Naive B cell (primary cell): ENCODE data around the gene NCSTN. TPM values are rescaled to one million over a fixed set of nuclear protein-coding genes. Genes with fewer than 3 reads are reported as not detected.

Source experiments
- ATAC-seq, 2 donors: fragments of 150-1000 bp; cut with Tn5 transposase; 2 replicates each; pipeline ENCODE4 v1.10.0; 2021; ENCODE audit warnings: low read depth in 2 of 2, mild to moderate bottlenecking in 2 of 2, moderate library complexity in 2 of 2
- DNase-seq: peaks from one replicate; pipeline ENCODE4 v3.0.0; 2022
- H3K27ac Mint-ChIP-seq, 6 donors: one replicate each; pipeline ENCODE4 v1.8.0; 2020 to 2022; ENCODE audit warnings: mild to moderate bottlenecking in 6 of 6, mixed read lengths in 6 of 6, moderate library complexity in 5 of 6, inconsistent platforms in 2 of 6
- H3K27me3 Mint-ChIP-seq, 3 donors: one replicate each; pipeline ENCODE4 v1.8.0; 2021 to 2022; ENCODE audit warnings: mixed read lengths in 3 of 3, mild to moderate bottlenecking in 1 of 3
- H3K36me3 Mint-ChIP-seq, 2 donors: one replicate each; pipeline ENCODE4 v1.8.0; 2020 to 2022; ENCODE audit warnings: mixed read lengths in 2 of 2, inconsistent platforms in 1 of 2, mild to moderate bottlenecking in 1 of 2
- H3K4me1 Mint-ChIP-seq, 3 donors: one replicate each; pipeline ENCODE4 v1.8.0; 2020 to 2022; ENCODE audit warnings: mixed read lengths in 3 of 3, inconsistent platforms in 1 of 3, mild to moderate bottlenecking in 1 of 3, moderate library complexity in 1 of 3
- H3K4me3 Mint-ChIP-seq, 8 donors: one replicate each; pipeline ENCODE4 v1.8.0; 2020 to 2022; ENCODE audit warnings: mild to moderate bottlenecking in 8 of 8, mixed read lengths in 8 of 8, moderate library complexity in 8 of 8, inconsistent platforms in 2 of 8
- H3K9me3 Mint-ChIP-seq, 7 donors: one replicate each; pipeline ENCODE4 v1.8.0; 2020 to 2022; ENCODE audit warnings: mixed read lengths in 7 of 7, mild to moderate bottlenecking in 5 of 7, inconsistent platforms in 2 of 7, moderate library complexity in 1 of 7
- polyA plus RNA-seq, 6 donors: library from polyadenylated mRNA; unstranded; fragments of 300-500 nt; fragmentation: Illumina TruSeq; gene quantifications; one replicate each; pipeline ENCODE4 v1.2.3, GENCODE V29; 2021; ENCODE audit warnings: low read depth in 6 of 6

The NCSTN gene
- polyA plus RNA-seq, 6 donors from 2014 or later: 81.1 to 182 (median 89.3) TPM

- H3K27ac Mint-ChIP-seq: peak overlapping the region in 2 of 6 donors; percentile 16 to 39
- ATAC-seq: no peak
These were observed 14.3 kb downstream of the NCSTN start for GRCh38 chr1:160357286-160358002.

GRCh38 chr1:160358073-160358472 is 14.9 kb downstream of the NCSTN start:
- H3K9me3 Mint-ChIP-seq: no peaks in the 10 kb centered on the region
- DNase-seq: no peak
- no peak overlapping the region for H3K4me3 Mint-ChIP-seq
- peak overlapping the region in 2 of 6 donors; percentile 39 to 79 for H3K27ac Mint-ChIP-seq
- no peak for ATAC-seq
- H3K4me1 Mint-ChIP-seq: peaks cover 0 to 12% (median 0%) of the 10 kb centered on the region in 3 donors
- no peaks in the 10 kb centered on the region for H3K27me3 Mint-ChIP-seq
- H3K36me3 Mint-ChIP-seq: peaks cover 32 to 60% of the 10 kb centered on the region in 2 donors

More at GRCh38 chr1:160357286-160358002, 14.3 kb downstream of the NCSTN start:
- H3K4me3 Mint-ChIP-seq: no peak overlapping the region
- no peak for DNase-seq
- H3K9me3 Mint-ChIP-seq: no peaks in the 10 kb centered on the region
- H3K4me1 Mint-ChIP-seq: peaks cover 0 to 8% (median 0%) of the 10 kb centered on the region in 3 donors
- peaks cover 32 to 65% of the 10 kb centered on the region in 2 donors for H3K36me3 Mint-ChIP-seq
- H3K27me3 Mint-ChIP-seq: no peaks in the 10 kb centered on the region

GRCh38 chr1:160359559-160360226 is 16.5 kb downstream of the NCSTN start:
- peaks cover 0 to 17% (median 0%) of the 10 kb centered on the region in 3 donors for H3K4me1 Mint-ChIP-seq
- peak overlapping the region in 2 of 6 donors; percentile 8 to 92 for H3K27ac Mint-ChIP-seq
- no peaks in the 10 kb centered on the region for H3K9me3 Mint-ChIP-seq
- peaks cover 26 to 44% of the 10 kb centered on the region in 2 donors for H3K36me3 Mint-ChIP-seq
- no peaks in the 10 kb centered on the region for H3K27me3 Mint-ChIP-seq
- DNase-seq (no peak), ATAC-seq (no peak)
- H3K4me3 Mint-ChIP-seq: no peak overlapping the region

DNA sequence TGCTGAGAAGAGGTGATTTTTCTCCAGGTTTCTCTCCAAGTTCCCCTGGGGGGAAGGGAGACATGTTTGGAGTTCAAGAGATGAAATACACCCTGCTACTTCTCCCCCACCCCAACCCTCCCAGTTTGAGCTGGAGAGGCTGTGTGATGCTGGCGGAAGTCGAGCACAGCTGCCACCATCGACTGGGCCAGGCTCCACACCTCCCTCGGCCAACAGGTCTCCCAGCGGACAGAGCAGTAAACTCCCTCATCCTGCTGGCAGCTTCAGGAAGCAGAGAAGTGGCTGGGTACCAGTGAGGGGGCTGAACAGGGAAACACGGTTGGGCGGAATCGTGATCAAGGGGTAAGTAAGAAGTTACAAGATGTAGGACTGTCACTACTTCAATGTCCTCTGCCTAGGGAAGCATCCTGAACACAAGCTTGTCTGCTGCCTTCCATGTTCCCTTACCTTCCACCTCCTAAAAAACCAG is 17.1 kb downstream of the NCSTN start:
- ATAC-seq: no peak
- DNase-seq: no peak
- peaks cover 0 to 17% (median 0%) of the 10 kb centered on the region in 3 donors for H3K4me1 Mint-ChIP-seq
- no peaks in the 10 kb centered on the region for H3K9me3 Mint-ChIP-seq
- no peak overlapping the region for H3K4me3 Mint-ChIP-seq
- H3K27ac Mint-ChIP-seq: no peak overlapping the region
- peaks cover 26 to 38% of the 10 kb centered on the region in 2 donors for H3K36me3 Mint-ChIP-seq
- H3K27me3 Mint-ChIP-seq: no peaks in the 10 kb centered on the region

DNA sequence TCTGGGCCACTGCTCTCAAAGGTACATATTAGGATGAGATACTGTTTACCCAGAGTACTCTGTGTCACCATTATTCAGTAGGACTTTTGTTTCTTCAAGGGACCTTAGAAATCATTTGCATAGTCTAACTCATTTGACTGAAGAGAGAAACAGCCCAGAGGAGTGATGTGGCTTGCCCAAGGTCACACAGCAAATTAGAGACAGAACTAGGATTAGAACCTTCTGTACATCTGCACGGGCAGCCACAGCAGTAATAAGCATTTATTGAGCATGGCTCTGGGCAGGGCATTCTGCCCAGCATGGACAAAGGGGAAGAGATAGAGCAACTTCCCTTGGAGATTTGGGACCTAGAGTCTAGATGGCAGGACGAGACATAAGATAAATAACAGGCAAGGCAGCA is 18.0 kb downstream of the NCSTN start:
- Mint-ChIP-seq H3K4me1 (peaks cover 0 to 17% (median 0%) of the 10 kb centered on the region in 3 donors), H3K36me3 (peaks cover 25 to 30% of the 10 kb centered on the region in 2 donors), H3K27ac (peak overlapping the region in 4 of 6 donors; percentile 27 to 90 (median 62)), H3K4me3 (no peak overlapping the region), H3K9me3 (no peaks in the 10 kb centered on the region), H3K27me3 (no peaks in the 10 kb centered on the region)
- ATAC-seq (no peak), DNase-seq (no peak)

DNA sequence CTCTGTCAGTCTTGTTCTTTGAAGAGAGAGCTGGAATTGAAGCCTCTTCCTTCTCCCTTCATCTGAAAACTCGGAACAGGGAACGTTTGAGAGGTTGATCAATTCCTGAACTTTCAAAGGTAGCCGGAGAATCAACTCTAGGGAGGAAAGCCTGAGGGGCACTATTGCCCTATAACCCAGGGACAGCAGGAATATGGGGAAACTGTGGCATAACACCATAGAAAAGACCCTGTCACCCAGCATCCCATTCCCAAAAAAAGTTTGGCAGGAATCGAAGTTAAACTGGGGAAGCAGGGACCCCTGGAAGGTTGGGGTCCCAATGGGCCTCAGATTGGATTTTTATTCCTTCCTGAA is 18.6 kb downstream of the NCSTN start:
- H3K9me3 Mint-ChIP-seq: no peaks in the 10 kb centered on the region
- peaks cover 19 to 24% of the 10 kb centered on the region in 2 donors for H3K36me3 Mint-ChIP-seq
- H3K27ac Mint-ChIP-seq: peak overlapping the region in 1 of 6 donors; percentile 39
- ATAC-seq (no peak), DNase-seq (no peak)
- H3K4me1 Mint-ChIP-seq: peaks cover 0 to 17% (median 0%) of the 10 kb centered on the region in 3 donors
- H3K4me3 Mint-ChIP-seq: no peak overlapping the region
- H3K27me3 Mint-ChIP-seq: no peaks in the 10 kb centered on the region

DNA sequence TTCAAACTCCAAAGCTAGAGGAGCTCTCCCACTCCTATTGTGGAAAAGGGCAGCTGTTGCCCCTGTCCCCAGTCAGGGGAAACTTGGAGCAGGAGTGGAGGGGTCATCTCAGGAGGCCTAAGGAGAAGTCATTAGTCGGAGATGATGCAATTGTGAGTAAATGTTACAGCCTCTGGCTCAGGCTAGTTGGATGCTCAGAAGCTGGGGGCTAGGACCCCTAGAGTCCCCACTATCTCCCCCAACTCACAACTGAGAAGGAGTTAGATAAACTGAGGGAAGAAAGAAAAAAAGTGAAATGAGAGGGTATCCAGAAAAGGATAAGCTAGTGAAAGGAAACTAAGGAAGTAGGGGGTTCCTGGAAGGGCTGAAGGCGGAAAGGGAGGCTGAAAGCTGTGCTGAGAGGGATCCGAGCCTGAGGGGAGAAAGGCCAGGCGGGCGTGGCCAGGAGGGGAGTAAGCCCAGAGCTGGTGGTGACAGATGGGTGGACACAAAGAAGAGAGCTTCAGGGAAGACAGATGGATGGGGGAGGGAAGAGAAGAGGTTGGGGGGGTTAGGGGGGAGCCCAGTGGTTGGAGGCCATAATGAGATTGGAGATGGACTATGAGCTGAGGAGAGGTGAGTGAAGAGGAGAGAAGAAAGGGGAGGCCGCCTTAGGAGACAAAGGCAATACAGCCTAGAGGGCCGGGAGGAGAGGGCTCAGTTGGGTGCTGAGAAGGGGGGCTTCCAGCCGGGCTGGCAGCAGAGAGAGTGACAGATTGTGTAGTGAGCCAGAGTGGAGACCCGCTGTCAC is 19.2 kb downstream of the NCSTN start:
- Mint-ChIP-seq H3K4me3 (no peak overlapping the region), H3K27me3 (no peaks in the 10 kb centered on the region), H3K27ac (peak overlapping the region in 4 of 6 donors; percentile 39 to 93 (median 78)), H3K4me1 (peaks cover 0 to 17% (median 0%) of the 10 kb centered on the region in 3 donors), H3K36me3 (peaks cover 13 to 19% of the 10 kb centered on the region in 2 donors), H3K9me3 (no peaks in the 10 kb centered on the region)
- ATAC-seq (no peak), DNase-seq (no peak)

- H3K36me3 Mint-ChIP-seq: peaks cover 8 to 16% of the 10 kb centered on the region in 2 donors
- H3K4me1 Mint-ChIP-seq: peaks cover 0 to 17% (median 0%) of the 10 kb centered on the region in 3 donors
- ATAC-seq: no peak
- no peaks in the 10 kb centered on the region for H3K27me3 Mint-ChIP-seq
- no peak for DNase-seq
- H3K4me3 Mint-ChIP-seq: no peak overlapping the region
- peak overlapping the region in 2 of 6 donors; percentile 72 to 93 for H3K27ac Mint-ChIP-seq
- no peaks in the 10 kb centered on the region for H3K9me3 Mint-ChIP-seq
These were observed 19.8 kb downstream of the NCSTN start for GRCh38 chr1:160363010-160363409.

GRCh38 chr1:160363951-160364735 is 21.0 kb downstream of the NCSTN start:
- Mint-ChIP-seq H3K27me3 (no peaks in the 10 kb centered on the region), H3K27ac (peak overlapping the region in 4 of 6 donors; percentile 30 to 76 (median 41)), H3K36me3 (peaks cover 0 to 7% of the 10 kb centered on the region in 2 donors), H3K4me3 (peak overlapping the region in 1 of 8 donors; percentile 41), H3K4me1 (peaks cover 0 to 17% (median 0%) of the 10 kb centered on the region in 3 donors), H3K9me3 (no peaks in the 10 kb centered on the region)
- DNase-seq: no peak
- ATAC-seq: no peak

- Mint-ChIP-seq H3K9me3 (no peaks in the 10 kb centered on the region), H3K27me3 (no peaks in the 10 kb centered on the region), H3K36me3 (peaks cover 0 to 7% of the 10 kb centered on the region in 2 donors), H3K4me3 (no peak overlapping the region), H3K27ac (no peak overlapping the region), H3K4me1 (peaks cover 0 to 17% (median 0%) of the 10 kb centered on the region in 3 donors)
- ATAC-seq (no peak), DNase-seq (no peak)
These were observed 22.1 kb downstream of the NCSTN start for GRCh38 chr1:160365325-160365724.

DNA sequence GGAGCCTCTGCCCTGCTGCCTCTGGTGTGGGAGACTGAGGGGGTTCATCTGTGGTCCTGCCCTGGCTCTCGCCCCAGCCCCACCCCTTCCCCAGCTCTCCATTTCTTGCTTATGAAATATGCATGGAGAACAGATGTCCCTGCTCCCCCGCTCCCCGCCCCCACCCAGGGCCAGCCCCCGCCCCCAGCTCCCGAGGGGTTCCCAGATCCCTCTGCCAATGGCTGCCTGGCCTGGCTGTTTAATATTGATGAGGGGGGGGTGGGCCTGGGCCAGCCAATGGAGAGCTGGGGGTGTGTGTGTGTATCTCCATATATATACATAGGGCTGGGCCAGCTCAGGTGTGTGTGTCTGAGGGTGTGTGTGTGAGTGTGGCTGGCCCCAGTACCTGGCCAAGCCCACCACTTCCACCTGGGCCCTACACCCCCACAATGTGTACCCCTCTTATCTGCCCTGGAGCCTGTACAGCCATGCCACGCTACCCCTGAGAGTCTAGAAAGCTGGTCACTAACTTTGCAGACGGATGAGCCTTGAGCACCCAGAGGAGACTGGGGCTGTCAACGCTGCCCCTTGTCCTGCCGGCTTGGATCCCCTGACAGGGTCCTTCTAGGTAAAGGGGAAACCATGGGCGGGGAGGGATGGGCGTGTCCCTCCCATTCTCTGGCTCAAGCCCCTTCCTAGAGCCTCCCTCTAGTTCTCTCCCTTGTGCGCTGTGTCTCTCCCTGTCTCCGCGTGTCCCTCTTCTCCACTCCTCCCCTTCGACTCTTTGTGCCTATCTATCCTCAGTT is 23.7 kb downstream of the NCSTN start, which contains the start of gene NHLH1:
Gene NHLH1 (plus strand): TSS at position 341 of the 785 bp plus-strand sequence. CDS start 3,661 bp downstream, outside the sequence.
- peak within 1 kb of the TSS in 4 of 6 donors; percentile 11 to 65 (median 21) for H3K27ac Mint-ChIP-seq

DNA sequence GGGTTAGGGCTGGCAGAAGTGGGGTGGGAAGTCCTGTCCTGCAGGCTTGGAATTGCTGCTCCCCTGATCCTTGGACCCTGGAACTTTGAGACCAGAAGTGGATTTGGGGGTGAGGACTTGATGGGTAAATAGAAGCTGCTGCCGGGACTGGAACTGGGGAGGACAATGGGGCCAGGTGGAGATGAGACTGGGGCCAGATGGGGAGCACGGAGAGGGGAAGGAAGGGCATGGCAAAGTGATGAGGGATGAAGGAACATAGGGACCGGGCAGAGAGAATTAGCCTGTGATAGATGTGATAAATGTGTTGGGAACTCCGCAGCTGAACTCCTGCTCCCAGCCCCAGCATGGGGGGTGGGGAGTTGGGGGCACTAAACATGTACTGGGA is 24.3 kb downstream of the NCSTN start:
- H3K36me3 Mint-ChIP-seq: no peaks in the 10 kb centered on the region
- peak overlapping the region in 3 of 6 donors; percentile 8 to 25 (median 17) for H3K27ac Mint-ChIP-seq
- ATAC-seq: no peak

More for the DNA sequence above, 23.7 kb downstream of the NCSTN start, which contains the start of gene NHLH1:
- no peak for DNase-seq
- no peaks in the 10 kb centered on the region for H3K9me3 Mint-ChIP-seq
- peaks cover 0 to 17% (median 0%) of the 10 kb centered on the region in 3 donors for H3K4me1 Mint-ChIP-seq
- no peak for ATAC-seq
- no peaks in the 10 kb centered on the region for H3K27me3 Mint-ChIP-seq
- H3K4me3 Mint-ChIP-seq: no peak within 1 kb of the TSS
- no peaks in the 10 kb centered on the region for H3K36me3 Mint-ChIP-seq

More for the DNA sequence above, 24.3 kb downstream of the NCSTN start:
- H3K9me3 Mint-ChIP-seq: no peaks in the 10 kb centered on the region
- H3K4me1 Mint-ChIP-seq: peaks cover 0 to 12% (median 0%) of the 10 kb centered on the region in 3 donors
- DNase-seq: no peak
- H3K4me3 Mint-ChIP-seq: no peak overlapping the region
- no peaks in the 10 kb centered on the region for H3K27me3 Mint-ChIP-seq
